HG03103 (cell line): ENCODE measurements around the gene ENTHD1.

Experiments
- ATAC-seq: cut with Tn5 transposase; IDR thresholded peaks from one replicate; pipeline ENCODE4 v1.9.1; 2021; ENCODE audit warnings: low read depth; ENCODE audit not compliant: unreplicated experiment

ENTHD1 gene

GRCh38 chr22:39697790-39698430, 195.7 kb downstream of the ENTHD1 start:
- ATAC-seq = no peak

- ATAC-seq = no peak
Measured at GRCh38 chr22:39693943-39694500, 199.5 kb downstream of the ENTHD1 start.
